IPS DF 19.7 (cell line): ENCODE data around the gene ANKRD30B.
"Not testable (repeated sequence)": the region's sequence is repeated elsewhere in the genome, so short reads cannot be mapped to it uniquely, and the experiment has no call there.

Experiments
- DNase-seq: peaks from one replicate; pipeline ENCODE4 v3.0.0-alpha.2; 2013; ENCODE audit warnings: low read depth, low spot score

The ANKRD30B gene

GRCh38 chr18:14856256-14856655 lies 108.3 kb downstream of the ANKRD30B start:
- not testable (repeated sequence) for DNase-seq

GRCh38 chr18:14858514-14858913 lies 110.5 kb downstream of the ANKRD30B start:
- not testable (repeated sequence) for DNase-seq

GRCh38 chr18:14859995-14860394 lies 112.0 kb downstream of the ANKRD30B start:
- DNase-seq, result not testable (repeated sequence)

GRCh38 chr18:14866426-14866825 lies 118.5 kb downstream of the ANKRD30B start:
- not testable (repeated sequence) for DNase-seq

GRCh38 chr18:14867988-14868387 lies 120.0 kb downstream of the ANKRD30B start:
- DNase-seq, result not testable (repeated sequence)

- not testable (repeated sequence) for DNase-seq
Measured at GRCh38 chr18:14868825-14869224, 120.9 kb downstream of the ANKRD30B start.

- not testable (repeated sequence) for DNase-seq
Measured at GRCh38 chr18:14878826-14879225, 130.9 kb downstream of the ANKRD30B start.

GRCh38 chr18:14900435-14900834 lies 152.5 kb downstream of the ANKRD30B start:
- no peak for DNase-seq
